ENCODE measurements around the gene ITGAL.
"Not testable (repeated sequence)": the region's sequence is repeated elsewhere in the genome, so short reads cannot be mapped to it uniquely, and the experiment has no call there.

Gene ITGAL

DNA sequence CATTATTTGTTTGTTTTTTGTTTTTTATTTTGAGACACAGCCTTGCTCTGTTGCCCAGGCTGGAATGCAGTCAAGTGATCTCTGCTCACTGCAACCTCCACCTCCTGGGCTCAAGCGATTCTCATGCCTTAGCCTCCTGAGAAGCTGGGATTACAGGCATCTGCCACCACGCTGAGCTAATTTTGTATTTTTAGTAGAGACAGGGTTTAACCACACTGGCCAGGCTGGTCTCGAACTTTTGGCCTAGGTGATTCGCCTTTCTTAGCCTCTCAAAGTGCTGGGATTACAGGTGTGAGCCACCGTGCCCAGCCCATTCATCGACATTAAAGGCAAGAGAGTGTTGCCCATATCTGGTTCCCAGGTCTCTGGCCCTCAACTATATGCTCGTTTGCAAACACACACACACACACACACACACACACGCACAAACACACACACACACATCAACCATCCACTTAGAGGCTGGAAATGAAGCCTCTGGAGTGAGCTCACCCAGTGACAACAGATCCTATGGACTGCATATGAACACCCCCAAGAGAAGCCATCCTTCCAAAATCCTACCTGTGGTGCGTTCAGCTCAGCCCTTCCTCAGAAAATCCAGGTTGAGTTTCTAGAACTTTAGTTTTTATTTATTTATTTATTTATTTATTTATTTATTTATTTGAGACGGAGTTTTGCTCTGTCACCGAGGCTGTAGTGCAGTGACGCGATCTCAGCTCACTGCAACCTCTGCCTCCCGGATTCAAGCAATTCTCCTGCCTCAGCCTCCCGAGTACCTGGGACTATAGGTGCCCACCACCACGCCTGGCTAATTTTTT is 14.6 kb upstream of the ITGAL start:
- no peak for DNase-seq

DNA sequence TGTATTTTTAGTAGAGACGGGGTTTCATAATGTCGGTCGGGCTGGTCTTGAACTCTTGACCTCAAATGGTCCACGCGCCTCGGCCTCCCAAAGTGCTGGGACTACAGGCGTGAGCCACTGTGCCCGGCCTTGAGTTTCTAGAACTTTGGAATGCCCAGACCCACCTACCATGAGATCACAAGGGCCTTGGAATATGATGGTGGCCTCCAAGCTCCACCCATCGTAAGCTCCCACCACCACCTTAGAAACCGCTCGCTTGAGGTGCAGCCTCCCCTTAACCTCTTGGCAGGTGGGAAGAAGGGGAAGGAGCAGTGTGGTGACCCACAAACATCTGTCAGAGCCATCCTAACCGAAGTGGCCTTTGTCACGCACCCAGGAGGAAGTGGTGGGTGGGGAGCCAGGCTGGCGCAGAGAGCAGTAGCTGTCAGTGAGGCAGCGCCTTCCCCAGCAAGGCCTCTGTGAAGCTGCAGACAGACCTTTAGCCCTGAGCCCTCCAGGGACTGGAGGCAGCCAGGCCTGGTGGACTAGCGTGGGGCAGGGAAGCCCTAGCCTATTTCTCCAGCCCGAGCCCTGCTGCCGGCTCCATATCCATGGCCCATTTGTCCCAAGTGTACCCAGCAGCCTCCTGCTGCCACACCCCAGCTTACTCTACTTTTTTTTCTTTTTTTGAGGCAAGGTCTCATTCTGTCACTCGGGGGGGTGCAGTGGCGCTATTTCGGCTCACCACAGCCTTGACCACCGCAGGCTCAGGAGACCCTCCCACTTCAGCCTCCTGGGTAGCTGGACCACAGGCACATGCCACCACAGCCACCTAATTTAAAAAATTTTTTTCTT is 13.8 kb upstream of the ITGAL start:
- no peak for DNase-seq

GRCh38 chr16:30459456-30459855 is 13.1 kb upstream of the ITGAL start:
- DNase-seq: no peak

DNA sequence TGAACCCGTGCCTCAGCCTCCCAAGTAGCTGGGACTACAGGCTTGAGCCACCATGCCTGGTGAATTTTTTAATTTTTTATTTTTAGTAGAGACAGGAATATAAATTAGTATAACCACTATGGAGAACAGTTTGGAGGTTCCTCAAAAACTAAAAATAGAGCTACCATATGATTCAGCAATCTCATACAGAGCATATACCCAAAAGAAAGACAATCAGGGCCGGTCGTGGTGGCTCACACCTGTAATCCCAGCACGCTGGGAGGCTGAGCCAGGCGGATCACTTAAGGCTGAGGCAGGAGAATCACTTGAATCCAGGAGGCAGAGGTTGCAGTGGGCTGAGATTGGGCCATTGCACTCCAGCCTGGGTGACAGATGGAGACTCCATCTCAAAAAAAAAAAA is 11.1 kb upstream of the ITGAL start:
- DNase-seq: not testable (repeated sequence)

DNA sequence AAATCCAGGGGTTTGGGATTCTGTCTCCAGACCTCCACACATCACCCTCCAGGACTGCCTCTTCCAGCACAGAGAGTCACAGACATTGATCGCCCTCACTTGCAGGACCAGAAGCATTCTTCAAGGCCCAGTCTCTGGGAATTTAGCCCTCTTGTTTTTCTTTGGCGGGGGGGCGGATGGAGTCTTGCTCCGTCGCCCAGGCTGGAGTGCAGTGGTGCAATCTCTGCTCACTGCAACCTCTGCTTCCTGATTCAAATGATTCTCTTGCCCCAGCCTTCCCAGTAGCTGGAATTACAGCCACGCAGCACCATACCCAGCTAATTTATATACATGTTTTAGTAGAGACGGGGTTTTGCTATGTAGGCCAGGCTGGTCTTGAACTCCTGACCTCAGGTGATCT is 8.5 kb upstream of the ITGAL start:
- no peak for DNase-seq

GRCh38 chr16:30470170-30470512 is 2.4 kb upstream of the ITGAL start:
- no peak for DNase-seq

- no peak for DNase-seq
These were observed 1.9 kb upstream of the ITGAL start for GRCh38 chr16:30470632-30470995.

- DNase-seq: no peak
These were observed 910 bp downstream of the ITGAL start for GRCh38 chr16:30473231-30474073.

DNA sequence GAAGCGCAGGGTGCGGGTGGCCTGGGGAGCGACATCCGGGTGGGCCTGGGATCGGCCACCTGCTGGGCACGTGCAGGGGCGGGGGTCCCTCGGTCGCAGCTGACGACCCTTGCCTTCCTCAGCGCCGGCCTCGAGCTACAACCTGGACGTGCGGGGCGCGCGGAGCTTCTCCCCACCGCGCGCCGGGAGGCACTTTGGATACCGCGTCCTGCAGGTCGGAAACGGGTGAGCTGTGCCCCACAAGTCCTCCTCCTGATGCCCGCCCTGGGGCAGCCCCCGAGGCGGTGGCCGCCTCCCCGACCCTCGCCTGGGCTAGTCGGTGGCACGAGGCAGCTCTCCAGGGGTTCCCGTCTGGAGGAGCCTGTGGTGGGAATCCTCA is 1.5 kb downstream of the ITGAL start:
- no peak for DNase-seq

GRCh38 chr16:30474684-30475083 is 2.1 kb downstream of the ITGAL start:
- no peak for DNase-seq

- DNase-seq: no peak
These were observed 4.4 kb downstream of the ITGAL start for GRCh38 chr16:30476991-30477390.

GRCh38 chr16:30477773-30478172 is 5.2 kb downstream of the ITGAL start:
- not testable (repeated sequence) for DNase-seq

- no peak for DNase-seq
These were observed 6.4 kb downstream of the ITGAL start for GRCh38 chr16:30478766-30479478.

- DNase-seq: no peak
These were observed 8.8 kb downstream of the ITGAL start for GRCh38 chr16:30481381-30481780.

DNA sequence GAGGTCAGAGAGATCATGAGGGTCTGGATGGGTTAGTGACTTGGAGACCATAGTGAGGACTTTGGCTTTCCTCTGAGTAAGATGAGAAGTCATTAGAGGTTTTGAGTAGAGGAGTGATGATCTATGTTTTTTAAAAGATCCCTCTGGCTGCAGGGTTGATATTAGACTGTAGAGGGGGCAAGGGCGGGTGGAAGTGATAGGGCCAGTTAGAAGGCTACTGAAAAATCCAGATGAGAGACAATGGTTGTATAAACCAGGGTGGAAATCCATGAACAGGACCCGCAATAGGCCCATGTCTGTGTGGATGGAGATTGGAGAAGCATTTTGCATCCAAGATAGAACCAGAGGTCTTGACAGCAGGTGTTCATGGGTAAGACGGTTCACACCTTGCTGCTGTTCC is 9.8 kb downstream of the ITGAL start:
- no peak for DNase-seq

DNA sequence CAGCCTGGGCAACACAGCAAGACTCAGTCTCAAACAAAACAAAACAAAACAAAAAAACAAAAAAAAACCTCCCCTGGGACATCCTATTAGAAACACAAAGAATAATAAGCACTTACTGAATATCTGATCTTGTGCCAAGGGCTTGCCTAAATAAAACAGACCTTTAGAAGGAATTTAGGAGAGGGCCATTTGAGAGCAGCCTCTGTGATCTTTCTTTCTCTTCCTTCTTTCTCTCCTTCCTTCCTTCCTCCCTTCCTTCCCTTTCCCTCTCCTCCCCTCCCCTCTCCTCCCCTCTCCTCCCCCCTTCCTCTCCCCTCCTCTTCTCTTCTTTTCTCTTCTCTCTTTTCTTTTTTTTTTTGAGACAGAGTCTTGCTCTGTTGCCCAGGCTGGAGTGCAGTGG is 12.3 kb downstream of the ITGAL start:
- no peak for DNase-seq

DNA sequence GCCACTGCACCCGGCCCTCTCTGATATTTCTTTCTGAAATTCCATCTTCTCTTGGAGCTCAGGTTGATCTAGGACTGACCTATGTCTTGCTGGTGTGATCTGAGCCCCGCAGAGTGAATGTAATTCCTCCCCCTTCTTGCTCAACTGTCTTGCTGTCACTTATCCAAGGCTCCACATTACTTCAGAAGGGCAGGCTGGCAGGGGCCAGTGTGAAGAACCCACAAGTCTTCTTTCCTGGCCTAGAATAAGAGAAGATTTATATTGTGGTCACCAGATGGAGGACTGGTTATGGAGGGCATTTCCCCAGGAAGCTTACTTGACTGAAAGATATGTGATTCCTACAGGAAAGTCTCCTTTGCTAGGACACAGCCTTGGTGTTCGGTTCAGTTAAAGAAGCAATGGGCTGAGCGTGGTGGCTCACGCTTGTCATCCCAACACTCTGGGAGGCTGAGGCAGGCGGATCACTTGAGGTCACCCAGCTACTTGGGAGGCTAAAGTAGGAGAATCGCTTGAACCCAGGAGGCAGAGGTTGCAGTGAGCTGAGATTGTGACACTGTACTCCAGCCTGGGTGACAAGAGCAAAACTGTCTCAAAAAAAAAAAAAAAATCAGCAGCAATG is 13.4 kb downstream of the ITGAL start:
- no peak for DNase-seq

DNA sequence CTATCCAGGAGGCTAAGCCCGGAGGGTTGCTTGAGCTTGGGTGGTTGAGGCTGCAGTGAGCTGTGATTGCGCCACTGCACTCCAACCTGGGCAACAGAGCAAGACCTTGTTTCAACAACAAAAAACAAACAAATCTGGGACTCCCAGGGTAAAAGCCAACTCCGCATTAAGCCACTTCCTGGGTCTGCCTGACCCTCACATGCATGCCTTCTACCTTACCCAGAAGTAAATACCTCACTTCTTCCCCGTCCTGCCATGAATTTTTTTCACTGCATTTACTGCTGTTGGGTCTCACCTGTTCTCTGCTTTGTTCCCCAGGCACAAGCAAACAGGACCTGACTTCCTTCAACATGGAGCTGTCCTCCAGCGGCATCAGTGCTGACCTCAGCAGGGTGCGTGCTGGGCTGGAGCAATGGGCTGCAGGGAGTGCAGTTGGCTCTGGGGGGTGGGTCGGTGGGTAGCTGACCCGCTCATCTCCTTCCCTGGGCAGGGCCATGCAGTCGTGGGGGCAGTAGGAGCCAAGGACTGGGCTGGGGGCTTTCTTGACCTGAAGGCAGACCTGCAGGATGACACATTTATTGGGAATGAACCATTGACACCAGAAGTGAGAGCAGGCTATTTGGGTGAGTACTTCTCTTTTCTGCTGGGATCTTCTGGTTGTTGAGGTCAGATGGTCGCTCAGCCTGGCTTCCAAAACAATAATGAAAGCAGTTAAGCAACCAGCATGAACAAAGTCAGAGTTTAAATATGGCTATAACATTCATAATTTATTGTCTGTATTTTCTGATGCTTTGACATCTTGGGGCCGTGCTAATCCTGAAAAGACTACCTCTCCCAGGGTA is 16.4 kb downstream of the ITGAL start:
- no peak for DNase-seq

- DNase-seq: no peak
These were observed 17.7 kb downstream of the ITGAL start for GRCh38 chr16:30490210-30490609.

- DNase-seq: no peak
These were observed 18.7 kb downstream of the ITGAL start for GRCh38 chr16:30491229-30491628.

GRCh38 chr16:30491744-30492308 is 19.3 kb downstream of the ITGAL start:
- no peak for DNase-seq

Measured in 8988T (cell line).